Measurements from ENCODE around the gene ANKRD45.

- TF ChIP-seq CTCF (conservative IDR thresholded peaks at IDR 0.05 in 1 of 2, IDR thresholded peaks at IDR 0.05 in 1 of 2; ENCODE audit: extremely low read depth in 1 of 2, insufficient read depth in 1 of 2, low read depth in 1 of 2, low read length in 2 of 2) (no peak), EZH2 (IDR thresholded peaks at IDR 0.05; ENCODE audit: borderline replicate concordance, low read length) (no peak)
Measured at GRCh38 chr1:173646656-173647055, 23.0 kb downstream of the ANKRD45 start.

Data from mammary epithelial cell (primary cell).